Effector CD8-positive, alpha-beta T cell (primary cell): ENCODE data around the gene SMC1A.
"Not testable (repeated sequence)": the region's sequence is repeated elsewhere in the genome, so short reads cannot be mapped to it uniquely, and the experiment has no call there.

Experiments used
- DNase-seq: peaks from one replicate; lab custom pipeline; 2025; lab: John Stamatoyannopoulos, UW
- total RNA-seq, 4 experiments: gene quantifications; one replicate each; lab custom pipeline; 2026; lab: John Stamatoyannopoulos, UW

SMC1A gene
- 128 to 188 (median 156) reads per million in 4 experiments for total RNA-seq

DNA sequence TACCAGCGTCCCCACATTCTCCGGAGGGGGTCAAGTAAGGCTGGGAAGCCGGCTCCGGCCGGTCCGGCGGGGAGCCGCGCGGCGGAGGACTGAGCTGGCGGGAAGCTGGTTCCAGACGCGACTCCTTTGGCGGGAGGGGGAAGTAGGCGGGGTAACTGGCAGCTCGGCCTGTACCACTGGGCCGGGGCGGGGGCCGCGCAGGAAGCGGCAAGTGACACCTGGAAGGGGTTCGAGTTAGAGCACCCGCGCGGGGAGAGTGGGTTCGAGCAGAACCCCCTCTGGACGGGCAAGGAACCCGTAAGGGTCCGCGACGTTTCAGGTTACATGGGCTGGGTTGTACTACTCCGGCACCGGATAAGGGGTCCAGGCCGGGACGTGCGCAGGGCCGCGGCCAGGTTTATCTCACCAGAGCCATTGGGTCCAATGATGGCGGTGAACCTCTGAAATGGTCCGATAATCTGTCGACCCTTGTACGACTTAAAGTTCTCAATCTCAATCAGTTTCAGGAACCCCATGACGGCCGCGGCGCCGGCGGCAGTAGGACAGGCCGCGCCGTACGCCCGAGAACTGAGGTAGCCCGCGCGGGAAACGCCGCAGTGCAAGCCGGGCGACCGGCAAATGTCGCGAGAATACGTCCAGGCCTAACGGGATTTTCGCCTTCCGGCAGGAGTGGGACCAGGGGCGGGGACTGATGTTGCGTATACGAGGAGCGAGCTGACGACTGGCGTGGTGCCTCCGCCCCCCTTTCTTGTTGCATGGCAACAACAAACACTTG lies at the start of gene SMC1A:
Gene SMC1A (minus strand): TSS at position 569 of the 775 bp plus-strand sequence. CDS start 54 bp downstream, at position 515.
- DNase-seq: peak; percentile 91

DNA sequence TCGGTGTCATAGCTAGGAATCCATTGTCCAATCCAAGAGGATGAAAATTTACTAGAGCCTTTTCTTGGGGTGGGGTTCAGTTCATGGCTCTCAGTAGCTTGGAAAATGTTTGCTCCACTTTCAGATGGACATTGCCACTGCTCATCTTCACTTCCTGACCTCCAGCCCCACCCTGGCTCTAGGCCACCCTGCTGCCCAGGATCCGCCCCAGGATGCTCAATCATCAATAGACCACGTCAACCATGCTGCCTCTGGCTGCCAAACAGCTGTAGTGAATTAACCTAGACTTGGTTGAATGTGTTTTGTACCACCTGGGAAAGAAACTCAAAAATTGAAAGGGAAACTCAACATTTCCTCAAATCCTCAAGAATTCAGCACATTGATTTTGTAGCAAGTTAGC lies 48.9 kb upstream of the SMC1A start:
- no peak for DNase-seq

DNA sequence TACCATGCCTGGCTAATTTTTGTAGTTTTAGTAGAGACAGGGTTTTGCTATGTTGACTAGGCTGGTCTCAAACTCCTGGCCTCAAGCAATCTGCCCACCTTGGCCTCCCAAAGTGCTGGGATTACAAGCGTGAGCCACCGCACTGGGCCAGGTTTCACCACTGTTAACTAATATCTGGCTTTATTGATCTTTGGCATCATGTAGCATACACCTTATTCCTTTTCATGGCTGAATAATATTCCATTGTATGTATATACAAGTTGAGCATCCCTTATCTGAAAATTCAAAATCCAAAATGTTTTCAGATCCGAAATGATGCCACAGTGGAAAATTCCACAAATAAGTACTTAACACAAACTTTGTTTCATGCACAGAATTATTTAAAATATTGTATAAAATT lies 46.2 kb upstream of the SMC1A start:
- not testable (repeated sequence) for DNase-seq

- DNase-seq: no peak
Measured at GRCh38 chrX:53458082-53458481, 35.6 kb upstream of the SMC1A start.

- DNase-seq: no peak
Measured at GRCh38 chrX:53456254-53456653, 33.8 kb upstream of the SMC1A start.

- no peak for DNase-seq
Measured at GRCh38 chrX:53452812-53453211, 30.4 kb upstream of the SMC1A start.

DNA sequence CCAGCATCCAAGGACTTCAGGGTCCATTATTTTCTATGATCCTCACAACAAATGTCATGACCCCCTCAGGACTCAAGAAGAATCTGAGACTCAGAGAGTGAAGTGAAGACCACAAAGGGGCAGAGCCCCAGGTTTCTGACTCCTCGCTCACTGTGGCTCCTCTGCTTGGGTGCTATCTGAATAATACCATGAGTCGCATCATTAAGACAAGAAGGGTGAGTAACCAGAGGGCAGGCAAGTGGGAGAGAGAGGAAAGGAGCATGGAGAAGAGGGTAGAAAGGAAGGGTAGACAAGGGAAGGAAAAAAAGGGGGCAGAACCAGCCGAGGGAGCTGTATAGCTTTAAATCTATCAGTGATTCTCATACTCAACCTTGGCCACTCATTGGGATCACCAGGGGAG lies 27.2 kb upstream of the SMC1A start:
- DNase-seq: no peak

DNA sequence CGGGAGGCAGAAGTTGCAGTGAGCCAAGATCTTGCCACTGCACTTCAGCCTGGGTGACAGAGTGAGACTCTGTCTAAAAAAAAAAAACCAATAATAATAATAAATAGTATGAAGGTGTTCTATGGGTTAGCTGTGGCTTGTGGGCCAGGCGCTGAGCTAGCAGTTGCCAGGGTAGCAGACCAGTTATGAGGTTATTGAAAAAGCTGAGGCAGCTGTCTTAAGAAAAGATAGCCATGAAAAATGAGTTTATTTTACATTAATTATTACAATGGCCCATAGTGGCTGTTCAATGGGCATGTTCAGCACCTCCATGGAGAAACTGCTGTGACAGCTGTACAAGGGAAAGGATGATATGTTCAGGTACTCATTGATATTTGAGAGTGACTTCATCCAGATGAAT lies 25.0 kb upstream of the SMC1A start:
- DNase-seq: no peak

DNA sequence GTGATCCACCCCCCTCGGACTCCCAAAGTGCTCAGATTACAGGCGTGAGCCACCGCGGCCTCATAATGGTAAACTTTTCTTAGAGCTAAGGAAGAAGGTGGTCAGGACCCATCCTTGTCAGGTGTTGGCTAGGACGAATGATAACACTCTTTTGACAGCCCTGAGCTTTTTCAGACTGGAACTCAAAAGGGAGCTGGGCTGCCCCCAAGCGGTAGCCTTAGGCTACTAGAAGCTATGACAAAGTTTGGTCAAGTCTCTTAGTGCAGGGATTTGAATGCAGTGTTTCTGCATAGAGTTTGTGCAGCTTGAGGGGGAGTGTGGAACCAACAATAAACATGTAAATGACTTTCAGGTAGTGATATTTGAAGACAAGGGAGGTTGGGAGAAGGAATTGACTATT lies 23.5 kb upstream of the SMC1A start:
- DNase-seq: peak; percentile 5

DNA sequence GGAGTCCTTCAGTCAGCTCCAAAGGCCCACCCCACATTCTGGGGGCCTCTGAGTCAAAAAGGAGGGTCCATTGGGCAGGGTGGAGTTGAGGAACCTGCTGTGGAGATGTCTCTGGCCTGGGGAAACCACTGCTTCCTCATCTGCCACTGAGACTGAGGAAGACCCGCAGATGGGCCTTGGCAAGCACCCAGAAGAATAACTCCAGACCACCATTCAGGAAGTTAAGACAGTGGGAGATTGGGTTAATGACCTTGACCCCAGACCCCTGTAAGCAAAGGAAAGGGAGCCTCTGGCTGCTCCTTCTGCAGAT lies 19.8 kb upstream of the SMC1A start:
- DNase-seq: no peak

DNA sequence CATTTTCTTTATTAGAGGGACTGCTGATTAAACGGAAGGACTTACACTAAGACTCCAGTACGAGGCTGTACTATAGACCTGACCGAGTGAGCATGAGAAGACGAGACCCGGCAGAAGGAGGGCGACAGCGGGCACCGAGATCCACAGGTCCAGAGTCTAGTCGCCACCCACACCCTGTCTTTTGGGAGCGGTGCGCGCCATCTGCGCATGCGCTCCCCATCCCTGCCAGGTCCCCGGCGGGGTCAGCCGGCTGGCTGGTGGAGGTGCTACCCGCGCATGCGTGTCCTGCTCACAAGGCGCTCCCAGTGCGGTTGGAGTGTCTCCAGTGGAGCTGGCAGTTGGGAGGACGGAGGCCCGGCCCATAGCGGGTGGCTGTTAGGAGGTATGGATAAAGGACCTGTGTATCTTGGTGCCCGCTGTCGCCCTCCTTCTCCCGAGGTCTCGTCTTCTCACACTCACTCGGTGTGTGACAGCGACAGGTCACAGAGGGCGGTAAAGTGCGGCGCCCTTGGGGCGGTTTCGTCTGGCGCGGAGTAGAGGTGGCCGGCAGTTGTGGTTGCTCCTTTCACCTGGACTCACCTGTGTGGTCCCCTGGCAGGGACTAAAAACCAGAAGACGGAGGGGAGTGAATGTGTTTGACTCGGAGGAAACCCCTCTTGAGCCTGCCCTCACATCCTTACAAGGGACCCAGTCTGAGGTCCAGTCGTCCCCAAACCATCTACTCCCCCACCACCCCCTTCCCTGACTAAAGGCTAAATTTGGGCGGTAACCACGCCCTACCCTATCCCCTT lies 19.3 kb upstream of the SMC1A start:
- DNase-seq: peak; percentile 59

DNA sequence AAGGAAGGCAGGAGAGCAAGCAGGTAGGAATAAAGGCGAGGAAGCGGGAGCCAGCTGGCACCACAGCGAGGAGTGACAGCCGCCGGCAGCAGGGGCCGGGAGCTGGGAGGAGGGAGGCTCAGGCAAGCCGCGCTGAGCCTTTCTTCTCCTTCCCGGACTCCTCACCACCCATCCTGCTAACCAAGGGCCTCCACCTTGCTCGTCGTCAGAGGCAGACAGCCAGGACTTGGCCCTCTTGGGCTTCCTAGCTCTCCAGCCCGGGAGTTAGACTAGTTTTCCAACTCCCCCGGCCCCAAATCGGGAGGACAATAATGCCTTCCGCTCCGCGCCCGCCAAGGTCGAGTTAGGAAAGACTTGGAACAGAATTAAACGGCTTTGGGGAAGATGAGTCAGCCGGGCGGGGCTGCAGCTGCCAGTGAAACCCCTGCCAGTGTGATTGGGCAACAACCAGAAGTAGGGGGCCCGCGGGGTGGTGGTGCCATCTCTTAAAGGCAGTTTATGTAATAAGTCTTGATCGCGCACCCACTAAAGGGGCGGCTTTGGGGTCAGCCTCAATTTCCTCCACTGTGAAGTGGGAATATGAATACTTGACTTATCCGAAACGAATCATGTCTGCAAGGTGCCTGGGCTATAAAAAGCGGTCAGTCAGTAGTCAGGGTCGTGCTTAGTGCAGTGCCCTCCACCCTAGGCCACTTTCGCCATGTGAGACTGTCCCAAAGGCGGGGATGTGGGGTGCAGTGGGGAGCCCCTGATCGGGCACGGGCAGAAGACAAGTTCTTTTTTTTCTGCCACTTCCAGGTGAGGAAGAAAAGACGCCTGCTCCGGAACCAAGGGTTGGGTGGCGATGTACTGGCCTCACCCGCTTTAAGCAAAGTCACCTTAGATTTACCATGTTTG lies 18.4 kb upstream of the SMC1A start:
- peak; percentile 3 for DNase-seq

GRCh38 chrX:53440101-53440500 lies 17.6 kb upstream of the SMC1A start:
- DNase-seq: no peak

DNA sequence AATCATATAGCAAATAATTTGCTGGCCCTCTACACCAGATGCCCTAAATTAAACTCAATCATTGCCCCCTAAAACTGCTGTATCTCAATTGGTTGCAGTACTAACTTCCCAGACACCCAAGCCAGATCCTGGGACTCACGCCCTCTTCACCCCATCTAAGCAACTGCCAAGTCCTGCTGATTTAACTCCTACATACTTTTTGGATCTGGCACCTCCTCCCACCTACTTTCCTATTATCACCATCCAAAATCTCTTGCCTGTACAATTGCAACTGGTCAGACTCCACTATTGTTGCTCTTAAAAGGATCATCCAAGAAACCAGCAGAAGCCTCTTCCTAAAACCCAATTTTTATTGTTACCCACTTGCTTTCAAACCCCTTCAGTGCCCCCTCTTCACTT lies 16.4 kb upstream of the SMC1A start:
- DNase-seq: no peak

GRCh38 chrX:53438174-53438831 lies 15.8 kb upstream of the SMC1A start:
- DNase-seq: no peak

GRCh38 chrX:53437206-53437605 lies 14.8 kb upstream of the SMC1A start:
- no peak for DNase-seq

DNA sequence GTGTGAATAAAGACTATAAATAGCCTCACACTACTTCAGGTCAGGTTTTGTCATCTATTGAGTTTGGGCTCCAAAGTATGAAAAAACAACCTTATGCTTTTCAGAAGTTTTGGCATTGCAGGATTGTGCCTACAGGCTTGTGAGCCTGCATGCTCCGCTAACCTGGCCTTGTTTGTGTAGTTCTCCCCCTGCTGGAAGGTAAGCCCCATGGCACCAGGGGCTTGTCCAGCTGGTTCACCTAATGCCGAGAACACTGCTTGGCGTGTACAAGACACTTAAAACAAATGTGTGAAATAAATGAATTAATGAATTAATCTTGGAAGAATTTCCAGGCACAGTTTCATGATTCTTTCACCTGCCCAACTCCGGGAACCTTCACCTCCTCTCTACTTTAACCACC lies 13.5 kb upstream of the SMC1A start:
- DNase-seq: peak; percentile 46

DNA sequence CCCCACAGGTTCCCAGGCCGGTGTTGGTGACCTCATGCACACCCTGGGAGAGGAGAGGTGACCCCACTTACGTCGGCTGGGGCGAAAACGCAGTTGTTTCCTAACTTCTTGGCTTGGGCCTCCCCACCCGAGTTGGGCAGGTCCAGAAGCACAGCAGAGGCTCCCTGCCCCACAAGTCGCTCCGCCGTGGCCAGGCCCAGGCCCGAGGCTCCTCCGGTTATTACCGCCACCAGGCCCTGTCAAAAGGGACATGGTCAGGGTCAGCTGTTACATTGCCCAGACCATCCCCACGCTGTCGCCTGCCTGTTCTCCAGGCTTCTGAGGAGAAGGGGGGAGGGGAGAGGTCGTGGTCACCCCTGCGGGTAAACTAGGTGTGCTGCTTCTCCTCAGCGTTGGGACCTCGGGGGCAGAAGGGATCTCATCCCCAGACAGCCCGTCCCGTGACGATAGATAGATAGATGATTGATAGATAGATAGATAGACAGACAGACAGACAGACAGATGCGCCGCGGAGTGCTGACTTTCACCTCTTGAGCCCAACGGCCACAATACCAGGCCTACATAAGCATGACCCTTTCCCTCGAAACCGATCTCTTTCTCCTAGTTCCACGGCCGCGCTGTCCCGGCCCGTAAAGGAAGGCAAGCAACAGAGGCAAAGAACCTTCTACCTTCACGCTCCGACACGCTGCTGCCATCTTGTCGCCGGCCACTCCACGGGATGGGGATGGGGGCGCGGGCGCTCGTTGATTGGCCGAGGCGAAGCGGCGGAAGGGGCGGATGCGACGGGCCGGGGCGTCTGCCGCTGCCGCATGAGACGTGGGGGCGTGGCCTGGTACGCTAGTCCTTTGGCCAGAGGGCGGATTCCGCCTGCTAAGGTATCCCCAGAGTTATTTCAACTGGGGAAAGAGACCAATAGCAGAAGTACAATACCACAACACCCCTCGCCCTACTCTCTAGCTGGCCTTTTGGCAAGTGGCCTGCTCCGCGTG lies 11.5 kb upstream of the SMC1A start, which contains the start of gene HSD17B10:
Gene HSD17B10 (minus strand): TSS at position 720 of the 989 bp plus-strand sequence. CDS start 25 bp downstream, at position 695.
- peak; percentile 73 for DNase-seq

DNA sequence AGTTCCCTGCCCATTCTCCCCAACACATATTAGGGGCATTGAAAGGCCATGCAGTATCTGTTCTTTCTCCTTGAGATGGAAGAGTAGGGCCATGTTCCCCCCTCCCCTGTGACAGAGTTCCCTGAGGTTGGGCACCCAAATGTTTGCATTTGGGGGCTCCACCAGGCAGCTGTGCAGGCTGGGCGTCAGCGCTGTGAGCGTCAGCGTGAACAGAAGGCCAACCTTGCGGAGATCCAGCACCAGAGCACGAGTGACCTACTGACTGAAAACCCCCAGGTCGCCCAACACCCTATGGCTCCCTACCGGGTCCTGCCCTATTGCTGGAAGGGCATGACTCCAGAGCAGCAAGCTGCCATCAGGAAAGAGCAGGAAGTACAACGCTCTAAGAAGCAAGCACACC lies 7.8 kb upstream of the SMC1A start:
- DNase-seq: no peak

GRCh38 chrX:53429755-53430154 lies 7.3 kb upstream of the SMC1A start:
- no peak for DNase-seq
